ENCODE measurements around the gene SHROOM3.
"Not testable (repeated sequence)": the region's sequence is repeated elsewhere in the genome, so short reads cannot be mapped to it uniquely, and the experiment has no call there.

SHROOM3 gene

GRCh38 chr4:76601791-76602190 lies 166.8 kb downstream of the SHROOM3 start:
- no peak for DNase-seq

DNA sequence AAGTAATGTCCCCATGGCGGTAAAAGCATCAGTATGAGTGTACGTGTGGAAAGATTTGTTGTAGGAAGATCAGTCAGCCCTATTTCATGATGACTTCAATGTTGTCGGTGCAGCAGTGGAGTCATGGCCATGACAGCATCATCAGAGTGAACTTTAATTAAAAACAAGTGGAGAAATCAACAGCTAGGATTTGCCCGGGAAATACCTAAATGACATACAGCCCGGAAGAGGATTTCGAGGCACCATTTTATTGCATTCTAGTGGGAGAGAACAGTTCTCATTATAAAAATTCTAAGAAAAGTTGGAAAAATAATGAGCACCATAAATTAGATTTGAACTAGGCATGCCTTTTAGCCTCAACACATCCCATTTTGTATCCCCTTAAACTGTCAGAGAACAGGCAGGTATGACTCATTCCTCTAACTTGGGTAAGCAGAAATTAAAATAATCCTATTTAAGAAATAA lies 170.1 kb downstream of the SHROOM3 start:
- no peak for DNase-seq

DNA sequence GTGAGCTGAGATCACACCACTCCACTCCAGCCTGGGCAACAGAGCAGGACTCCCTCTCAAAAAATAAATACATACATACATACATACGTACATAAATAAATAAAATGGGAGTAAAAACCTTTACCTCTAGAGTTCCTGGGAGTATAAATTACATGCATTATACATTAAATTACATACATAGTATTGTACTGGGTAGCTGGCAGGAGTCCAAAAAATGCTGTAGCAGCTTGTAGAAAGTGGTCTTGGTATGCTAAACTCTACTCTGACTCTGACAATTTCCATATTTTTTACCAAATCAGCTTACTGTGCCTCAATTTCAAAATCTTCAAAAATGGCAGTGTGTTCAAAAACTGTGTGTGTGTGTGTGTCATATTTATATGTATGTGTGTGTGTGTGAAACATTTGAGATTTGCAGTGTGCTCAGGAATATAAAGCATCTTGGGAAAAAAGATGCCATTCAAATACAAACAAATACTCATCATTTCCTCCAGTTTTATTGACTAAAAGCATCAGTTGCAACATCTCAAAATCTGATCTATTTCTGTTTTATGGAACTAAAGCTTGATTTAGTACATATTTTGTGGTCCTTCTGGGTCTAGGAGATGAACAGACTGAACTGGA lies 171.7 kb downstream of the SHROOM3 start:
- no peak for DNase-seq

DNA sequence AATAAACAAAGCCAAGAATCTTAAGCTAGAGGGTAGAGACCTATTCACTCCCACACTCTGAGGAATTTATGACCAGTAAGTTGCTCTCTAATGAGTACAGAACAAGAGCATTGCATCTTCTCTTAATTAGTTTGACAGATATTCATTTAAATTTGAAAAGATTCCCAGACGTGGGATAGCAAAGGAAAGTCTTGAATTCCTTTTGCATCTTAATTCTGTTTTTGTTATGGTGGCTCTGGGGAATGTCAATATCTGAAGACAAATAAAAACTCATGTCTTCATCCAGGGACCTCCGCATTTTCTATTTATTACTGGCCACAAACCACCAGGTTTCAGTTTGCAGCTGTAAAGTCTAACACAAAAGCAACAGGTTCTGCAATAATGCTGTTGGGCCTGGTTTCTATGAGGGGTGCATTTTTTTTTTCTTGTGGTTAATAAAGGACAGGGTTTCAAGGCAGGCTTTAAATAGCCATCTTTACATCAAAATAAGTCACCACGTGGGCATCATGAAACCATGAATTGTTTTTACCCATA lies 172.3 kb downstream of the SHROOM3 start:
- no peak for DNase-seq

GRCh38 chr4:76607846-76608245 lies 172.8 kb downstream of the SHROOM3 start:
- DNase-seq: no peak

DNA sequence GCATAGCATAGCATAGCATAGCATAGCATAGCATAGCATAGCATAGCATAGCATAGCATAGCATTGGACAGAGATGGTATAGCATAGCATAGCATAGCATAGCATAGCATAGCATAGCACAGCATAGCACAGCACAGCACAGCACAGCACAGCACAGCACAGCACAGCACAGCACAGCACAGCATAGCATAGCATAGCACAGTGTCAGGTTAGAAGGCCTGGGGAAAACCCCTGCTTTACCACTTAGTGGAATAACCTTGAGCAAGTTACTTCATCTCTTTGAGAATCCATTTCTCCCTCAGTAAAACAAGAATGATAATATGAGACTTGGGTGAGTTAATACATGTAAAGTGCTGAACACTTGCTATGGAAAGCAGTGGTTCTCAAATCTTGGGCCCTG lies 173.5 kb downstream of the SHROOM3 start:
- DNase-seq: not testable (repeated sequence)

DNA sequence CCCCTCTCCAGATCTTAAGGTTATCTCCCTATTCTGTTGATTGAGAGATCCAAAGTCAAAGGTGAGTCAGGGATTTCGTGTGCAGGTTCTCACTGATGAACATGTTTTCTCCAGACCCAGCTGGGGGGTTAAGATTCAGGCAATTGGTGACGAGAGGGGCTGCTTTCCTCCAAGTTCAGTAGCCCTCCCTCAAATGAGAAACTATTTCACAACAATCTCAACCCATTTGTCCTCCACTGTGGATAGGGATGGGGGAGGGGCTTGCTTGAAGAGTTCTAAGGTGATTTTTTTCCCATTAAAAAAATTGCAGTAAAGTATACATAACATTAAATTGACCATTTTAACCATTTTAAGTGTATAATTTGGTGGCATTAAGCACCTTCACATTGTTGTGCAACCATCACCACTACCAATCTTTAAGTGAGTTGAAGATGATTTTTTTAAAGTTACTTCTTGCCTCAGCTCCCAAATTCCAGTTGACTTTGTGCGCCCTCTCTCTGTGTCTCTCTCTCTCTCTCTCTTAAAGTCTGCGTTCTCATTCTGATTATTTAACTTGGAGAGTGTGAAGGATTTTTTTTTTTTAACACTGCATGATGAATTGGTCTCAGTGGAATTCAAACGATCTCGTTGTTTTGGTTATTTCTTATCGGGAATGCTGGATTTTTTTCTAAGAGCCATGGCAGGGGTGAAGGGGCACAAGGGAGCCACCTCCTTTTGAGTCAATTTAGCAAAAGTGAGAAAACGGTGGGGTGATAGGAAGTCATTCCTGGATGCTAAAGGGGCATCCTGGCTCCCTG lies 175.9 kb downstream of the SHROOM3 start:
- no peak for DNase-seq

- no peak for DNase-seq
Observed at GRCh38 chr4:76611616-76612207, 176.7 kb downstream of the SHROOM3 start.

DNA sequence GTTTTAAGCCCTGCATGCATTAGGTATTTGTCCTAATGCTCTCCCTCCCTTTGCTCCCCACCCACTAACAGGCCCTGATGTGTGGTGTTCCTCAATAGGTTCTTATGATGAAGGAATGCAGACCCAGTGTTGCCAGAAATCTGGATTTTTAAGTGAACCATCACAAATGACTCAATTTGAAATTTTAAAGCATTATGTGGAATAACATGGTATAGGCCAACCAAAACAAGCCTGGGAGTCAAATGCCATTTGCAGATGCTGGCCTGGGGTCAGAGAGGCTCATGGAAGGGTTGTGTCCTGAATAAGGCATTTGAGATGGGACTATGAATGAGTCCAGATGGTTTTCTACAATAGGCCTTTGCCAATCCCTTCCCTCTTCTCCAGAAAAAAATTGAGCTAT lies 179.6 kb downstream of the SHROOM3 start:
- no peak for DNase-seq

GRCh38 chr4:76615999-76616398 lies 181.0 kb downstream of the SHROOM3 start:
- no peak for DNase-seq

- DNase-seq: no peak
Observed at GRCh38 chr4:76616526-76616925, 181.5 kb downstream of the SHROOM3 start.

DNA sequence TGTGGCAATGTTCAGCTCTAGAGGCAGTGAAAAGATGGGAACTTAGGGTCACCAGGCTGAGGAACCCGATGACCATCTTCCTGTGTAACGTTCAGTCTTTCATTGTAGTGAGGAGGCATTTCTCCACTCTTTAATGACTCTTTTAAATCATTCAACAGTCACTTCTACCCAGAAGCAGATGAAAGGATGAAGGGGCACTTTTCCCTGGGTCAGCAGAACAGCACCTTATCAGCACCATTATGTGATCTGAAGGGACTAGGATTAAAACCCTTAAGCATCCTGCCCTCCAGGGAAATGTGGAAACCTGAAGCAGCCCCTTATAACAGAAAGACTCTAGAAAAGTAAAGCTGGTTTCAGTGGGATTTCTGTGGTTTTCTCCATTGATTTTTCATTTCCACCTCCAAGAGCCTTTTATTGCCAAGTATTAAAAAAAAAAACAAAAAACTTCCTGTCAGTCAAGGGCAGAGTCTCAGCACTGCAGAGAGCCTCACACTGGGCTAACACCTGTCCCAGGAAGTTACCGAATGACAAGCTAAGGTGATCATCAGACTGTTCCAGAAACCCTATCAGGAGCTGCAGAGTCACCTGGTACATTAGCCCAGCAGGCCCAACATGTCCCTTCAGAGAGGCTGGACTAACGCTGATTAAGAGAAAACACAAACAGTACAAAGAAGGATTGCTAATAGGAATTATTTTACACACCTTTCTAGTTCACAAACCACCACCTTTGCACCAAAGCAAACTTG lies 185.9 kb downstream of the SHROOM3 start:
- DNase-seq: no peak

GRCh38 chr4:76622126-76622525 lies 187.1 kb downstream of the SHROOM3 start:
- DNase-seq: no peak

DNA sequence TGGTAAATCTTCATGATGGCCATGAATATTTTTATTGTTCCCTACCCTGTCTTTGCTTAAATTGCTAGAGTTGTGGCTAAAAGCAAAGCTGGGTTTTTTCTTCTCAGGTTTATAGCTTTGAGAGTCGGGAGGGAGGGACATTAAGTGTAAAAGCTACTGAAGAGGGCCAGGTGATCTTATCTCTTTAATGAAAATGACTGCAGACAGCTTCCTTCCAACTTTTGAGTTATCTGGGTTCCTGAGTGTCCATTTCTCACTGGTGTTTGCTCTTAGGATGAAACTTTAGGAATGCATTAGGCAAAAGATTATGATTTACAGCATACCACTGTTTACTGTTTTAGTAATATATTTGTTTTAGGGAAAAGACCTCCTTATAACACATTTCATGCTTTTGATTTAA lies 187.7 kb downstream of the SHROOM3 start:
- DNase-seq: no peak

- no peak for DNase-seq
Observed at GRCh38 chr4:76623217-76624045, 188.4 kb downstream of the SHROOM3 start.

GRCh38 chr4:76624241-76624681 lies 189.2 kb downstream of the SHROOM3 start:
- DNase-seq: no peak

- no peak for DNase-seq
Observed at GRCh38 chr4:76624931-76625715, 190.1 kb downstream of the SHROOM3 start.

DNA sequence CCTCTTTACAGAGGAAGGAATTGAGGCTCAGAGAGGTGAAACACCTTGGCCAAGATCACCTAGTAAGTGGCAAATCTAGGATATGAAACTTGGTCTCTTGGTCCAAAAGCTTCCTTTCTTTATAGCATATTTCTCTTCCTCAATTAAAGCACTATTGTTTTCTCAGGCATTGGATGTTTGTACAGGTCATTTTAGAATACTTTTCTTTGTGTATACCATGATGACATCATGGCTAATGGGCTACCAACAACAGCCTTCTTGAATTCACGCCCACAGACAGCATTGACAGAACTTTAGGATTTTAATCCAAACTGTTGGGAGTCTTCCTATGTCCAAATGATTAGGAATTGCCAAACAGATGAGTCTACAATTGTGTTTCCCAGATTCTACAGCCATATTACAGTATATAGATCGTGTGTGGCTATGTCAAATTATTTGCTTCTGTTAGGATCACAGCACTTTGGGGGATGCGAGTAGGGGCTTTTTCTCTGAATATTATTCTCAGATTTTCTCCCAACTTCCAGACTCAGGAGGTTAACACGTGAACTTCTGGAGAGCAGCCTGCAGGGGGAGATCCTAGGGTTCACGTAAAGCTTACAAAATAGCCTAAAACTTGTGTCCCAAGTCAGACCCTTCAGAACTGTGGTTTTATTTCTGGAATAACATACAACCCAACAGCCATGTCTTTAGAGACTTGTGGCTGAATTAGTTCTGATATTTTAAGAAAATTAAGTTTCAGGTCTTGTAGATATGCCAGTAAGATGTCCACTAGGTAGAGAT lies 191.8 kb downstream of the SHROOM3 start:
- DNase-seq: no peak

GRCh38 chr4:76628251-76628650 lies 193.2 kb downstream of the SHROOM3 start:
- no peak for DNase-seq

DNA sequence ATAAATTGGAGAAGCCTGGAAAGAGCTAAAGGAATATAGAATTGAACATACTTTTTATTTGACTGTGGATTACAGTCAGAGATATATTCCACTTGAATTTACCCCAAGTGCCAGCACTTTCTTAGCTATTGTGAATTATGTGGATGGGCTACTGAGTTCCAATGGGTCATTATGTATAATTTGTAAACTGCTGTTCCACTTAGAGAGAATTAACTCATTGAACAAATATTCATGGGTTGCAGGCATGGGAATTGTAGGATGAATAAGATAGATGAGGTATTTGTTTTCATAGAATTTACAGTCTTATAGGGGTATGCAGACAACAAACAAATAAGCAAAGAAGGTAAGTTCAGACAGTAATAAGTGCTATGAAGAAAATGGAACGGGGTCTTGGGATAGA lies 195.7 kb downstream of the SHROOM3 start:
- DNase-seq: no peak
